ENCODE measurements around the gene SCGB2A2. TPM values are rescaled to one million over a fixed set of nuclear protein-coding genes. Genes with fewer than 3 reads are reported as not detected.

SCGB2A2 gene
- total RNA-seq (not detected), polyA plus RNA-seq (not detected)
- long read RNA-seq, donor 1: 0 reads
- long read RNA-seq, donor 2: 0 reads
- long read RNA-seq, donor 3: 0 reads
- long read RNA-seq, donor 4: 0 reads
- long read RNA-seq, donor 5: 0 reads
- long read RNA-seq, donor 6: 0 reads
- long read RNA-seq, donor 7: 0 reads
- long read RNA-seq, donor 8: 0 reads
- long read RNA-seq, donor 9: 0 reads
- long read RNA-seq, donor 10: 0 reads

- WGBS, 4 donors: 60 to 73% (median 68%) methylated on average over 8 to 10 of the region's 10 CpGs
- Histone ChIP-seq H3K4me1 (replicated peaks in 1 of 2) (no peaks in the 10 kb centered on the region), H3K4me3 (no peak within 1 kb of the TSS), H3K27ac (no peak within 1 kb of the TSS), H3K36me3 (replicated peaks in 1 of 2) (no peaks in the 10 kb centered on the region), H3K27me3 (peaks cover 4% of the 10 kb centered on the region), H3K9me3 (replicated peaks in 1 of 3) (no peaks in the 10 kb centered on the region)
- intact Hi-C loops (cut with DNase I): no loop called here
- DNase-seq: peak in 1 of 7 donors; percentile 13
- TF ChIP-seq CTCF (IDR thresholded peaks at IDR 0.05) (no peak), POLR2A (IDR thresholded peaks at IDR 0.05) (no peak)
Observed at GRCh38 chr11:62269654-62270278, at the start of gene SCGB2A2. TSS of gene SCGB2A2 (plus strand) at chr11:62270158. CDS start at chr11:62270217, 59 bp downstream.

- Histone ChIP-seq H3K36me3 (replicated peaks in 1 of 2) (no peaks in the 10 kb centered on the region), H3K27me3 (no peaks in the 10 kb centered on the region), H3K27ac (no peak overlapping the region), H3K9me3 (replicated peaks in 1 of 3) (peaks cover 0 to 9% (median 0%) of the 10 kb centered on the region in 3 donors), H3K4me3 (no peak overlapping the region), H3K4me1 (replicated peaks in 1 of 2) (no peaks in the 10 kb centered on the region)
- DNase-seq: no peak
- TF ChIP-seq CTCF (IDR thresholded peaks at IDR 0.05) (no peak), POLR2A (IDR thresholded peaks at IDR 0.05) (no peak)
- 82 to 92% (median 88%) methylated on average over 3 of the region's 3 CpGs for WGBS, 4 donors
- intact Hi-C loops (cut with DNase I): no loop called here
Observed at GRCh38 chr11:62221498-62221897, 48.5 kb upstream of the SCGB2A2 start.

DNA sequence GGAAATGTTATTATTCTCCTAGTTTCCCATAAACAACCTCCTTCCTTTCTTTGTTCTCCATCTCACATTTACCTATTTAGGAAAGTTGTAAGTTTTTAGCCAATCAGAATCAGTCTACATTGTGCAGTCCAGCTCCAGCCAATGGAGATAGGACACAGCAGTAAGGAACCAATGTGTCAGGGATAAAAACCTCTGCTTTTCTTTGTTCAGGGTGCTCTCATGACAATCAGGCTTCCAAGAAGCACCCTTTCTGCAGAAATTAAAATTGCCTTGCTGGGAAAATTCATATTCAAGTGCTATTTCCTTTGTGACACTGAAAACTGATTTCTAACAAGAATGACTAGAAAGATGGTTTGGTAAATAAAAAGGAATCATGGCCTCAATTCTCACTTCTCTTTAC, 46.9 kb upstream of the SCGB2A2 start:
- Histone ChIP-seq H3K36me3 (replicated peaks in 1 of 2) (no peaks in the 10 kb centered on the region), H3K9me3 (replicated peaks in 1 of 3) (peaks cover 0 to 9% (median 0%) of the 10 kb centered on the region in 3 donors), H3K27ac (no peak overlapping the region), H3K4me3 (no peak overlapping the region), H3K27me3 (no peaks in the 10 kb centered on the region), H3K4me1 (replicated peaks in 1 of 2) (no peaks in the 10 kb centered on the region)
- no peak for DNase-seq
- intact Hi-C loops (cut with DNase I): no loop called here
- no peak for TF ChIP-seq POLR2A (IDR thresholded peaks at IDR 0.05)
- TF ChIP-seq CTCF (IDR thresholded peaks at IDR 0.05): no peak

DNA sequence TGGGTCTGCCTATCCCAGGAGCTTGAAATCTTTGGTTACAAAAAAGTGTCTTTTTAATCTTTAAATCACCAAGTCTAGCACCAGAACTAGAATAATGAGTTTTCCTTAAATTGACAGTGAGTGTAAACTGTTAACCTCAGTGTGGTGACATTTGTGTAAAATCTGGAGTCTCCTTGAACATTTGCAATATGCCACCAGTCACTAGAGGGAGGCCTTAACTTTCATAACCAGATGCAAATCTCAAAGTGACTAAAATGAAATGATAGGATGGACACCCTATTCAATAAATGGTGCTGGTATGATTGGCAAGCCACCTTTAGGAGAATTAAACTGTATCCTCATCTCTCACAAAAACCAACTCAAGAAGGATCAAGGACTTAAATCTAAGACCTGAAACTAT, 36.2 kb upstream of the SCGB2A2 start:
- TF ChIP-seq CTCF (IDR thresholded peaks at IDR 0.05): peak in 2 of 6 experiments; percentile 8 to 15
- no peak for TF ChIP-seq POLR2A (IDR thresholded peaks at IDR 0.05)
- H3K9me3 ChIP-seq (replicated peaks in 1 of 3): no peaks in the 10 kb centered on the region
- H3K4me1 ChIP-seq (replicated peaks in 1 of 2): no peaks in the 10 kb centered on the region
- DNase-seq: no peak
- H3K27me3 ChIP-seq: no peaks in the 10 kb centered on the region
- no peak overlapping the region for H3K27ac ChIP-seq
- H3K4me3 ChIP-seq: no peak overlapping the region
- intact Hi-C loops (cut with DNase I): no loop called here
- no peaks in the 10 kb centered on the region for H3K36me3 ChIP-seq (replicated peaks in 1 of 2)
